Measurements from ENCODE around the gene ZDHHC18.
"Not testable (repeated sequence)": the region's sequence is repeated elsewhere in the genome, so short reads cannot be mapped to it uniquely, and the experiment has no call there.

The ZDHHC18 gene

GRCh38 chr1:26803932-26804331 lies 22.6 kb upstream of the ZDHHC18 start:
- not testable (repeated sequence) for DNase-seq; H3K36me3 ChIP-seq (ENCODE audit: control insufficient read depth in 1 of 2, insufficient read depth in 2 of 2, low read length in 2 of 2); H3K9me3 ChIP-seq (ENCODE audit: insufficient read depth, low read depth, low read length); H4K12ac ChIP-seq (ENCODE audit: low read depth, low read length); H2BK12ac ChIP-seq (ENCODE audit: low read length); H2BK5ac ChIP-seq (ENCODE audit: low read depth, low read length, poor library complexity); H3K18ac ChIP-seq (ENCODE audit: low read length); H3K4me2 ChIP-seq (ENCODE audit: low read length); H4K8ac ChIP-seq (ENCODE audit: low read depth, low read length); H3K79me2 ChIP-seq (ENCODE audit: control insufficient read depth, insufficient read depth, low read length, poor library complexity); H3K4me3 ChIP-seq (ENCODE audit: low read depth, low read length); H3K14ac ChIP-seq (ENCODE audit: low read length); H3K23ac ChIP-seq (ENCODE audit: low read length); H3K9ac ChIP-seq (ENCODE audit: low read length); H4K91ac ChIP-seq (ENCODE audit: low read depth, low read length); H3K27ac ChIP-seq (ENCODE audit: low read depth, low read length); H2AK5ac ChIP-seq (ENCODE audit: low read length); H3K79me1 ChIP-seq (ENCODE audit: low read length); H3K4ac ChIP-seq (ENCODE audit: low read depth, low read length); H2AFZ ChIP-seq (ENCODE audit: insufficient read depth, low read length, poor library complexity); H2BK120ac ChIP-seq (ENCODE audit: insufficient read depth, low read length, poor library complexity); H3K27me3 ChIP-seq (ENCODE audit: insufficient read depth, low read length)
- no CpG with 5 or more reads among the region's 36 CpGs for WGBS (ENCODE audit: extremely low coverage, insufficient coverage, insufficient read length)
- peaks cover 7 to 10% of the 10 kb centered on the region in 2 experiments for H3K4me1 ChIP-seq (ENCODE audit: control insufficient read depth in 1 of 2, insufficient read depth in 2 of 2, low read length in 2 of 2)

- H3K79me1 ChIP-seq (ENCODE audit: low read length); H3K23ac ChIP-seq (ENCODE audit: low read length): not testable (repeated sequence)
- WGBS (ENCODE audit: extremely low coverage, insufficient coverage, insufficient read length): no CpG with 5 or more reads among the region's 11 CpGs
These were observed 16.4 kb upstream of the ZDHHC18 start for GRCh38 chr1:26810105-26810504.

GRCh38 chr1:26811057-26811456 lies 15.4 kb upstream of the ZDHHC18 start:
- Histone ChIP-seq H3K18ac (ENCODE audit: low read length) (no peak overlapping the region), H3K79me2 (ENCODE audit: control insufficient read depth, insufficient read depth, low read length, poor library complexity) (no peaks in the 10 kb centered on the region), H4K8ac (ENCODE audit: low read depth, low read length) (no peak overlapping the region), H3K79me1 (ENCODE audit: low read length) (no peaks in the 10 kb centered on the region), H3K9ac (ENCODE audit: low read length) (no peak overlapping the region), H3K36me3 (ENCODE audit: control insufficient read depth in 1 of 2, insufficient read depth in 2 of 2, low read length in 2 of 2) (no peaks in the 10 kb centered on the region), H2BK12ac (ENCODE audit: low read length) (no peak overlapping the region), H4K12ac (ENCODE audit: low read depth, low read length) (no peak overlapping the region), H4K91ac (ENCODE audit: low read depth, low read length) (no peak overlapping the region), H2BK5ac (ENCODE audit: low read depth, low read length, poor library complexity) (no peak overlapping the region), H2AFZ (ENCODE audit: insufficient read depth, low read length, poor library complexity) (no peak overlapping the region), H3K4me2 (ENCODE audit: low read length) (no peak overlapping the region), H2BK120ac (ENCODE audit: insufficient read depth, low read length, poor library complexity) (no peak overlapping the region), H3K27me3 (ENCODE audit: insufficient read depth, low read length) (no peaks in the 10 kb centered on the region), H3K4me1 (ENCODE audit: control insufficient read depth in 1 of 2, insufficient read depth in 2 of 2, low read length in 2 of 2) (no peaks in the 10 kb centered on the region), H2AK5ac (ENCODE audit: low read length) (no peak overlapping the region), H3K23ac (ENCODE audit: low read length) (no peak overlapping the region), H3K4me3 (ENCODE audit: low read depth, low read length) (no peak overlapping the region), H3K27ac (ENCODE audit: low read depth, low read length) (no peak overlapping the region), H3K14ac (ENCODE audit: low read length) (no peak overlapping the region), H3K9me3 (ENCODE audit: insufficient read depth, low read depth, low read length) (no peaks in the 10 kb centered on the region), H3K4ac (ENCODE audit: low read depth, low read length) (no peak overlapping the region)
- no CpG with 5 or more reads among the region's 4 CpGs for WGBS (ENCODE audit: extremely low coverage, insufficient coverage, insufficient read length)
- DNase-seq: no peak

More at GRCh38 chr1:26810105-26810504, 16.4 kb upstream of the ZDHHC18 start:
- not testable (repeated sequence) for H3K27ac ChIP-seq (ENCODE audit: low read depth, low read length); H3K18ac ChIP-seq (ENCODE audit: low read length); H3K79me2 ChIP-seq (ENCODE audit: control insufficient read depth, insufficient read depth, low read length, poor library complexity); H3K9me3 ChIP-seq (ENCODE audit: insufficient read depth, low read depth, low read length); H3K9ac ChIP-seq (ENCODE audit: low read length); H3K36me3 ChIP-seq (ENCODE audit: control insufficient read depth in 1 of 2, insufficient read depth in 2 of 2, low read length in 2 of 2); H2BK5ac ChIP-seq (ENCODE audit: low read depth, low read length, poor library complexity); H2AK5ac ChIP-seq (ENCODE audit: low read length); H3K27me3 ChIP-seq (ENCODE audit: insufficient read depth, low read length); H3K4me1 ChIP-seq (ENCODE audit: control insufficient read depth in 1 of 2, insufficient read depth in 2 of 2, low read length in 2 of 2); H3K4ac ChIP-seq (ENCODE audit: low read depth, low read length); H2BK12ac ChIP-seq (ENCODE audit: low read length); H4K12ac ChIP-seq (ENCODE audit: low read depth, low read length); H4K8ac ChIP-seq (ENCODE audit: low read depth, low read length); H2AFZ ChIP-seq (ENCODE audit: insufficient read depth, low read length, poor library complexity); H2BK120ac ChIP-seq (ENCODE audit: insufficient read depth, low read length, poor library complexity); H3K4me2 ChIP-seq (ENCODE audit: low read length); H3K4me3 ChIP-seq (ENCODE audit: low read depth, low read length); H3K14ac ChIP-seq (ENCODE audit: low read length); H4K91ac ChIP-seq (ENCODE audit: low read depth, low read length)
- peak; percentile 79 to 95 for DNase-seq

GRCh38 chr1:26811708-26812107 lies 14.8 kb upstream of the ZDHHC18 start:
- Histone ChIP-seq H2AFZ (ENCODE audit: insufficient read depth, low read length, poor library complexity) (no peak overlapping the region), H3K18ac (ENCODE audit: low read length) (no peak overlapping the region), H3K23ac (ENCODE audit: low read length) (no peak overlapping the region), H3K9me3 (ENCODE audit: insufficient read depth, low read depth, low read length) (no peaks in the 10 kb centered on the region), H4K12ac (ENCODE audit: low read depth, low read length) (no peak overlapping the region), H3K9ac (ENCODE audit: low read length) (no peak overlapping the region), H4K91ac (ENCODE audit: low read depth, low read length) (no peak overlapping the region), H3K4me3 (ENCODE audit: low read depth, low read length) (no peak overlapping the region), H3K36me3 (ENCODE audit: control insufficient read depth in 1 of 2, insufficient read depth in 2 of 2, low read length in 2 of 2) (no peaks in the 10 kb centered on the region), H3K4me1 (ENCODE audit: control insufficient read depth in 1 of 2, insufficient read depth in 2 of 2, low read length in 2 of 2) (no peaks in the 10 kb centered on the region), H3K27ac (ENCODE audit: low read depth, low read length) (no peak overlapping the region), H4K8ac (ENCODE audit: low read depth, low read length) (no peak overlapping the region), H3K4ac (ENCODE audit: low read depth, low read length) (no peak overlapping the region), H3K79me1 (ENCODE audit: low read length) (no peaks in the 10 kb centered on the region), H3K14ac (ENCODE audit: low read length) (no peak overlapping the region), H3K79me2 (ENCODE audit: control insufficient read depth, insufficient read depth, low read length, poor library complexity) (no peaks in the 10 kb centered on the region), H2BK120ac (ENCODE audit: insufficient read depth, low read length, poor library complexity) (no peak overlapping the region), H2BK5ac (ENCODE audit: low read depth, low read length, poor library complexity) (no peak overlapping the region), H2BK12ac (ENCODE audit: low read length) (no peak overlapping the region), H2AK5ac (ENCODE audit: low read length) (no peak overlapping the region), H3K4me2 (ENCODE audit: low read length) (no peak overlapping the region), H3K27me3 (ENCODE audit: insufficient read depth, low read length) (no peaks in the 10 kb centered on the region)
- peak in 1 of 2 donors; percentile 19 for DNase-seq
